PC-9 (cell line): ENCODE data around the gene FBN1.

Experiments used
- EZH2 ChIP-seq: fragments of 200-600 bp; sonication (generic); IDR thresholded peaks from 2 replicates; pipeline ENCODE4 v1.8.0; 2017; ENCODE audit warnings: antibody characterized with exemption, low read depth
- TF ChIP-seq, protein P1 (sequence below): fragments of 200-600 bp; sonication (generic); conservative IDR thresholded peaks from 2 replicates; pipeline ENCODE4 v1.6.1; 2017; ENCODE audit warnings: mixed run types, antibody characterized with exemption, mild to moderate bottlenecking, moderate library complexity

DNA sequence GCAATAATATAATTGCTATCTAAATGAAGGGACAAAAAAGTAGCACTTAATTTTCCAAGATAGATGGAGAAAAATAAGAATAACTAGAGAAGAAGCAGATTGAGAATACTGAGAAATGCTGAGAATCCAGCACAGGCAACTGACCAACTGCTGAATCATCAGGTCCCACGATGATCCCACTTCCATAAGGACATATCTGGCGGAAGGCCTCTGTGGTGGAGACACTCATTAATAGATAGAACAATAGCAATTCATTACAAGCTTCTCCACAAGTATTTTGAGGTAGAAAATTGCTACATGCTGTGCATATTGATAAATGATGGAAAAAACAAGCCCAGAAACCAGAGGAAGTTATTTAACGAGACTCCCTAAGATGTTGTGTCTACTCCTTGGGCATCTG, 208.3 kb downstream of the FBN1 start:
- TF ChIP-seq, protein P1, sequence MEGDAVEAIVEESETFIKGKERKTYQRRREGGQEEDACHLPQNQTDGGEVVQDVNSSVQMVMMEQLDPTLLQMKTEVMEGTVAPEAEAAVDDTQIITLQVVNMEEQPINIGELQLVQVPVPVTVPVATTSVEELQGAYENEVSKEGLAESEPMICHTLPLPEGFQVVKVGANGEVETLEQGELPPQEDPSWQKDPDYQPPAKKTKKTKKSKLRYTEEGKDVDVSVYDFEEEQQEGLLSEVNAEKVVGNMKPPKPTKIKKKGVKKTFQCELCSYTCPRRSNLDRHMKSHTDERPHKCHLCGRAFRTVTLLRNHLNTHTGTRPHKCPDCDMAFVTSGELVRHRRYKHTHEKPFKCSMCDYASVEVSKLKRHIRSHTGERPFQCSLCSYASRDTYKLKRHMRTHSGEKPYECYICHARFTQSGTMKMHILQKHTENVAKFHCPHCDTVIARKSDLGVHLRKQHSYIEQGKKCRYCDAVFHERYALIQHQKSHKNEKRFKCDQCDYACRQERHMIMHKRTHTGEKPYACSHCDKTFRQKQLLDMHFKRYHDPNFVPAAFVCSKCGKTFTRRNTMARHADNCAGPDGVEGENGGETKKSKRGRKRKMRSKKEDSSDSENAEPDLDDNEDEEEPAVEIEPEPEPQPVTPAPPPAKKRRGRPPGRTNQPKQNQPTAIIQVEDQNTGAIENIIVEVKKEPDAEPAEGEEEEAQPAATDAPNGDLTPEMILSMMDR, result no peak
- no peak for TF ChIP-seq EZH2
